Upper lobe of left lung (tissue), 4 donors: ENCODE results near the gene ATP1A4.

Experiments used
- CTCF ChIP-seq, 6 experiments: fragments of 450-650 bp in 4 of 6; fragments of 200-600 bp in 2 of 6; sonication (generic) in 2 of 6; IDR thresholded peaks; one replicate each; pipeline ENCODE4 v1.5.1; 2016 to 2019; ENCODE audit warnings: antibody characterized with exemption in 6 of 6
- POLR2A ChIP-seq, 4 donors: fragments of 450-650 bp; IDR thresholded peaks; one replicate each; pipeline ENCODE4 v1.5.1; 2016 to 2017; ENCODE audit warnings: antibody characterized with exemption in 4 of 4, mild to moderate bottlenecking in 2 of 4
- POLR2AphosphoS5 ChIP-seq, 2 donors: sonication (generic); formaldehyde crosslinking; IDR thresholded peaks; one replicate each; pipeline ENCODE4 v1.5.1; 2017; ENCODE audit warnings: antibody characterized with exemption in 2 of 2

DNA sequence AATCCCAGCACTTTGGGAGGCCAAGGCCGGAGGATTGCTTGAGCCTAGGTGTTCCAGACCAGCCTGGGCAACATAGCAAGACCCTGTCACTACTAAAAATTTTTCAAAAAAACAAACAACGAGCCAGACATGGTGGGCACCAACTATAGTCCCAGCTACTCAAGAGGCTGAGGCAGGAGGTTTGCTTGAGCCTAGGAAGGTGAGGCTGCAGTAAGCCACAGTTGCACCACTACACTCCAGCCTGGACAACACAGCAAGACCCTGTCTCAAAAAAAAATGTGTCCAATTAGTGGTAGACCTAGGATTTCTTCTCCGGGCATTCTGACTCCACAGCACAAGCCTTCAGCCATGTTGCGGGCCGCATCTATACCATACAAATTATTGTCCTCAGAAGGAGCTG is 46.2 kb upstream of the ATP1A4 start:
- TF ChIP-seq POLR2A (IDR thresholded peaks at IDR 0.05) (no peak), CTCF (IDR thresholded peaks at IDR 0.05) (no peak), POLR2AphosphoS5 (IDR thresholded peaks at IDR 0.05) (no peak)
